Fibroblast of lung (primary cell): ENCODE data around the gene IMPDH1.

ENCODE experiments used
- EZH2 ChIP-seq: IDR thresholded peaks from 2 replicates; pipeline ENCODE4 v1.5.1; 2012; ENCODE audit warnings: low read length, control low read depth, mild to moderate bottlenecking; ENCODE audit errors: missing control alignments
- TF ChIP-seq, protein P1 (sequence below), 2 donors: IDR thresholded peaks in 1 of 2; conservative IDR thresholded peaks in 1 of 2; 1 replicate in 1 of 2; 2 replicates in 1 of 2; pipeline ENCODE4 v1.5.1; 2011 to 2012; ENCODE audit warnings: low read length in 2 of 2, control low read depth in 1 of 2, inconsistent platforms in 1 of 2, low read depth in 1 of 2, mild to moderate bottlenecking in 1 of 2

DNA sequence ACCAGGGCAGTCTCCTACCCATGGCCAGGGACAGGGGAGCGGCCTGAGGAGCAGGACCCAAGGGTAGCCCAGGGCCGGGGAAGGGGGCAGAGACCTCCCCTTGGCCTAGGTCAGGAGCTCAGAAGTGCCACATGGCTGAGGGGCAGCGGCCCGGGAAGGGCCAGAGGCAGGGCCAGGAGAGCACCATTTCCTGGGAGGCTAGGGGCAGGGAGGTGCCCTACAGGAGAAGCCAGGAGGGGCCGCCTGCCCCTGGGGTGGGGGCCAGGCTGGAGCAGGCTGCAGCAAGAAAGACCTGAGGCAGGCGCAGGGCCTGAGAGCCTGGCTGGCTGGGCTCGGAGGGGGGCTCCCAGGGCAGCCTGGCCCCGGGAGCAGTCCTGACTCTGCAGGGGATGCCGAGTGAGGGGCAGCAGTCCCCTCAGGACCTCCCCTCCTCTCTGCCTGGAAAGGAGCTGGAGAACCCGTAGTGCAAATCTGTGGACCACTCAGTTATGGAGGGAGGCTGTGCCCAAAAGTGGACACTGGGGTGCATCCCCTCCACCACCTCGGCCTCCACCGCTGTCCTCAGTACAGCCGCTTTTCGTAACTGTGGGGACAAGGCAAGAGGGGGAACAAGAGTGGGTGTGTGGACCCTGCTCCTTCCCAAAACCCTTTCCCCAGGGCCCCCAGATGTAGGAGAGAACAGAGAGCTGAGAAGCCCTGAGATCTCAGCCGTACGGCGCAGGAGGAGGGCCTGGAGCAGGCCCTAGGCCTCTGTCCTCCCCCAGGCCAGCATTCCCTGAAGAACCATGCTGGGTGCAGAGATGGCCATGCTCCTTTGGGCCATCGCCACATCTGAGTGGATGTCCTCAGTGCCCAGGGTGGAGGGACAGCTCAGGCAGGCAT lies 17.1 kb downstream of the IMPDH1 start:
- TF ChIP-seq EZH2, result no peak
- TF ChIP-seq, protein P1, sequence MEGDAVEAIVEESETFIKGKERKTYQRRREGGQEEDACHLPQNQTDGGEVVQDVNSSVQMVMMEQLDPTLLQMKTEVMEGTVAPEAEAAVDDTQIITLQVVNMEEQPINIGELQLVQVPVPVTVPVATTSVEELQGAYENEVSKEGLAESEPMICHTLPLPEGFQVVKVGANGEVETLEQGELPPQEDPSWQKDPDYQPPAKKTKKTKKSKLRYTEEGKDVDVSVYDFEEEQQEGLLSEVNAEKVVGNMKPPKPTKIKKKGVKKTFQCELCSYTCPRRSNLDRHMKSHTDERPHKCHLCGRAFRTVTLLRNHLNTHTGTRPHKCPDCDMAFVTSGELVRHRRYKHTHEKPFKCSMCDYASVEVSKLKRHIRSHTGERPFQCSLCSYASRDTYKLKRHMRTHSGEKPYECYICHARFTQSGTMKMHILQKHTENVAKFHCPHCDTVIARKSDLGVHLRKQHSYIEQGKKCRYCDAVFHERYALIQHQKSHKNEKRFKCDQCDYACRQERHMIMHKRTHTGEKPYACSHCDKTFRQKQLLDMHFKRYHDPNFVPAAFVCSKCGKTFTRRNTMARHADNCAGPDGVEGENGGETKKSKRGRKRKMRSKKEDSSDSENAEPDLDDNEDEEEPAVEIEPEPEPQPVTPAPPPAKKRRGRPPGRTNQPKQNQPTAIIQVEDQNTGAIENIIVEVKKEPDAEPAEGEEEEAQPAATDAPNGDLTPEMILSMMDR (conservative IDR thresholded peaks at IDR 0.05 in 1 of 2, IDR thresholded peaks at IDR 0.05 in 1 of 2; ENCODE audit: low read depth in 1 of 2, low read length in 2 of 2), result no peak
